Stomach (tissue), 4 donors: ENCODE results near the gene MAPK7.

Experiments used
- EP300 ChIP-seq: sonication (generic); formaldehyde crosslinking; IDR thresholded peaks from one replicate; pipeline ENCODE4 v1.6.1; 2017; ENCODE audit warnings: antibody characterized with exemption
- TF ChIP-seq, protein P1 (sequence below), 7 experiments: fragments of 450-650 bp in 4 of 7; fragments of 200-600 bp in 3 of 7; sonication (generic) in 3 of 7; IDR thresholded peaks; one replicate each; pipeline ENCODE4 v1.5.1; 2016 to 2019; ENCODE audit warnings: antibody characterized with exemption in 7 of 7, control low read depth in 2 of 7, mild to moderate bottlenecking in 1 of 7

DNA sequence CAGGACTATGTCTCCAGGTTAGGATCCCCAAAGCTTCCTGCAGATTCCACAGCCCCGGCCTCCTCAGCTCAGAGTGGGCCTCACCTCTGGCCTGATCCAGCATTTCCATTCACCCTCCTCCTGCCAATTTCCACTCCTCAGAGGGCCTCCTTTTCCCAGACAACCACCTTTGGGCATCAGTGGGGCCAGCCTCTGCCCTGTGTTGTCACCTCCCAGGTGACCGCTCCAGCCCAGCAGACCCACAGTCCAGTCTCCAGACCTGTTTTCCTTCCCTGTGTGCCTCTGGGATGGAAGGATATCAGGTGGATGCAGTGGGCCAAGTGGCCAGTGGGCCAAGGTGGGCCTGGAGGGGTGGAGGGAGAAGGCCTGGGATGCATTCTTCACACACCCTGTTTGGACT, 48.5 kb upstream of the MAPK7 start:
- TF ChIP-seq, protein P1, sequence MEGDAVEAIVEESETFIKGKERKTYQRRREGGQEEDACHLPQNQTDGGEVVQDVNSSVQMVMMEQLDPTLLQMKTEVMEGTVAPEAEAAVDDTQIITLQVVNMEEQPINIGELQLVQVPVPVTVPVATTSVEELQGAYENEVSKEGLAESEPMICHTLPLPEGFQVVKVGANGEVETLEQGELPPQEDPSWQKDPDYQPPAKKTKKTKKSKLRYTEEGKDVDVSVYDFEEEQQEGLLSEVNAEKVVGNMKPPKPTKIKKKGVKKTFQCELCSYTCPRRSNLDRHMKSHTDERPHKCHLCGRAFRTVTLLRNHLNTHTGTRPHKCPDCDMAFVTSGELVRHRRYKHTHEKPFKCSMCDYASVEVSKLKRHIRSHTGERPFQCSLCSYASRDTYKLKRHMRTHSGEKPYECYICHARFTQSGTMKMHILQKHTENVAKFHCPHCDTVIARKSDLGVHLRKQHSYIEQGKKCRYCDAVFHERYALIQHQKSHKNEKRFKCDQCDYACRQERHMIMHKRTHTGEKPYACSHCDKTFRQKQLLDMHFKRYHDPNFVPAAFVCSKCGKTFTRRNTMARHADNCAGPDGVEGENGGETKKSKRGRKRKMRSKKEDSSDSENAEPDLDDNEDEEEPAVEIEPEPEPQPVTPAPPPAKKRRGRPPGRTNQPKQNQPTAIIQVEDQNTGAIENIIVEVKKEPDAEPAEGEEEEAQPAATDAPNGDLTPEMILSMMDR (IDR thresholded peaks at IDR 0.05) = no peak
- no peak for TF ChIP-seq EP300
